WTC11 (cell line): ENCODE measurements around the gene SDHA. TPM values are rescaled to one million over a fixed set of nuclear protein-coding genes. Genes with fewer than 3 reads are reported as not detected.

ENCODE experiments used
- ATAC-seq: fragments of 200-7000 bp; cut with Tn5 transposase; 2 replicates; pipeline ENCODE4 v1.10.0; 2021; ENCODE audit warnings: mild to moderate bottlenecking, moderate library complexity
- CTCF ChIA-PET: fragments of 300-600 bp; sonication (Branson Sonifier 250); formaldehyde crosslinking; loops from one replicate; lab custom pipeline; 2021; ENCODE audit warnings: antibody characterized with exemption; lab: Charles Lee
- POLR2A ChIA-PET: fragments of 350-600 bp; sonication (Branson Sonifier 250); formaldehyde crosslinking; loops from one replicate; lab custom pipeline; 2021; ENCODE audit warnings: antibody characterized with exemption; lab: Charles Lee
- DNase-seq: peaks from one replicate; pipeline ENCODE4 v3.0.0; 2021; ENCODE audit warnings: low spot score
- H3K27ac Mint-ChIP-seq: 2 replicates; pipeline ENCODE4 v1.8.0; 2021; ENCODE audit warnings: mixed read lengths
- H3K27me3 Mint-ChIP-seq: 2 replicates; pipeline ENCODE4 v1.8.0; 2021; ENCODE audit warnings: low read depth, mild to moderate bottlenecking, moderate library complexity, mixed read lengths
- H3K36me3 Mint-ChIP-seq: 2 replicates; pipeline ENCODE4 v1.8.0; 2021; ENCODE audit warnings: mixed read lengths
- H3K4me1 Mint-ChIP-seq: 2 replicates; pipeline ENCODE4 v1.8.0; 2022; ENCODE audit warnings: mixed read lengths
- H3K4me3 Mint-ChIP-seq: 2 replicates; pipeline ENCODE4 v1.8.0; 2021; ENCODE audit warnings: mild to moderate bottlenecking, moderate library complexity, mixed read lengths
- H3K9me3 Mint-ChIP-seq: 2 replicates; pipeline ENCODE4 v1.8.0; 2021; ENCODE audit warnings: mixed read lengths
- AR ChIP-seq: fragments of 250-450 bp; sonication (Bioruptor Pico); IDR thresholded peaks from 2 replicates; pipeline ENCODE4 v1.9.0; 2021; ENCODE audit warnings: mild to moderate bottlenecking
- ATF1 ChIP-seq: sonication (generic); formaldehyde crosslinking; IDR thresholded peaks from 2 replicates; pipeline ENCODE4 v1.8.1; 2023; ENCODE audit warnings: mild to moderate bottlenecking, moderate library complexity, missing genetic modification reagents
- CREM ChIP-seq: sonication (generic); formaldehyde crosslinking; IDR thresholded peaks from 2 replicates; pipeline ENCODE4 v1.8.1; 2022; ENCODE audit warnings: mild to moderate bottlenecking, missing genetic modification reagents, moderate library complexity
- E2F4 ChIP-seq: sonication (generic); formaldehyde crosslinking; IDR thresholded peaks from 2 replicates; pipeline ENCODE4 v1.8.1; 2022; ENCODE audit warnings: low read depth, mild to moderate bottlenecking, moderate library complexity, missing genetic modification reagents, borderline replicate concordance
- ELF4 ChIP-seq: sonication (generic); formaldehyde crosslinking; IDR thresholded peaks from 2 replicates; pipeline ENCODE4 v1.8.1; 2022; ENCODE audit warnings: low read depth, mild to moderate bottlenecking, moderate library complexity, missing genetic modification reagents
- ETV6 ChIP-seq: sonication (generic); formaldehyde crosslinking; IDR thresholded peaks from 2 replicates; pipeline ENCODE4 v1.8.1; 2022; ENCODE audit warnings: mild to moderate bottlenecking, missing genetic modification reagents
- FOXK1 ChIP-seq: sonication (generic); formaldehyde crosslinking; IDR thresholded peaks from 2 replicates; pipeline ENCODE4 v1.8.0; 2022; ENCODE audit warnings: mild to moderate bottlenecking, moderate library complexity, missing genetic modification reagents
- IRF1 ChIP-seq: sonication (generic); formaldehyde crosslinking; IDR thresholded peaks from 2 replicates; pipeline ENCODE4 v1.8.0; 2023; ENCODE audit warnings: missing genetic modification reagents
- NR2C2 ChIP-seq: sonication (generic); formaldehyde crosslinking; IDR thresholded peaks from 2 replicates; pipeline ENCODE4 v1.8.0; 2022; ENCODE audit warnings: mild to moderate bottlenecking, missing genetic modification reagents
- NR3C1 ChIP-seq: sonication (generic); formaldehyde crosslinking; conservative IDR thresholded peaks from 2 replicates; pipeline ENCODE4 v1.8.1; 2023; ENCODE audit warnings: low read depth, mild to moderate bottlenecking, missing genetic modification reagents
- PRDM15 ChIP-seq: sonication (generic); formaldehyde crosslinking; IDR thresholded peaks from 2 replicates; pipeline ENCODE4 v1.8.0; 2022; ENCODE audit warnings: missing genetic modification reagents
- PREB ChIP-seq: sonication (generic); formaldehyde crosslinking; IDR thresholded peaks from 2 replicates; pipeline ENCODE4 v1.8.1; 2022; ENCODE audit warnings: mild to moderate bottlenecking, missing genetic modification reagents, moderate library complexity, borderline replicate concordance
- TCF7 ChIP-seq: sonication (generic); formaldehyde crosslinking; IDR thresholded peaks from 2 replicates; pipeline ENCODE4 v1.8.0; 2022; ENCODE audit warnings: mild to moderate bottlenecking, low read depth, missing genetic modification reagents, moderate library complexity
- TP53 ChIP-seq: sonication (generic); formaldehyde crosslinking; IDR thresholded peaks from 2 replicates; pipeline ENCODE4 v1.8.1; 2023; ENCODE audit warnings: mild to moderate bottlenecking, missing genetic modification reagents
- ZBTB21 ChIP-seq: sonication (generic); formaldehyde crosslinking; IDR thresholded peaks from 2 replicates; pipeline ENCODE4 v1.8.1; 2023; ENCODE audit warnings: mild to moderate bottlenecking, missing genetic modification reagents, borderline replicate concordance
- ZNF121 ChIP-seq: sonication (generic); formaldehyde crosslinking; IDR thresholded peaks from 2 replicates; pipeline ENCODE4 v1.8.0; 2023; ENCODE audit warnings: missing genetic modification reagents
- ZNF138 ChIP-seq: sonication (generic); formaldehyde crosslinking; conservative IDR thresholded peaks from 2 replicates; pipeline ENCODE4 v1.8.1; 2022; ENCODE audit warnings: mild to moderate bottlenecking, moderate library complexity, missing genetic modification reagents
- ZNF425 ChIP-seq: fragments of 250-450 bp; sonication (Bioruptor Pico); conservative IDR thresholded peaks from 2 replicates; pipeline ENCODE4 v1.9.0; 2021; ENCODE audit warnings: mild to moderate bottlenecking
- ZNF512 ChIP-seq: sonication (generic); formaldehyde crosslinking; IDR thresholded peaks from 2 replicates; pipeline ENCODE4 v1.8.1; 2022; ENCODE audit warnings: missing genetic modification reagents, borderline replicate concordance
- ZNF671 ChIP-seq: fragments of 250-450 bp; sonication (Bioruptor Pico); IDR thresholded peaks from 2 replicates; pipeline ENCODE4 v1.8.0; 2021; ENCODE audit warnings: mild to moderate bottlenecking
- total RNA-seq: library from RNA; stranded (reverse); gene quantifications from 3 replicates; pipeline ENCODE4 v1.2.3, GENCODE V29; 2021

The SDHA gene
- total RNA-seq, 1 experiment from 2014 or later: 145 TPM

- TF ChIP-seq PRDM15 (CRISPR knock-in tag) (no peak), ZNF121 (CRISPR knock-in tag) (no peak), E2F4 (CRISPR knock-in tag) (no peak), ZNF512 (CRISPR knock-in tag) (no peak), NR3C1 (CRISPR knock-in tag) (no peak), ZNF425 (CRISPR knock-in tag) (no peak), ZBTB21 (CRISPR knock-in tag) (no peak), CREM (no peak), NR2C2 (CRISPR knock-in tag) (no peak)
These were observed 40.0 kb upstream of the SDHA start (continued) for GRCh38 chr5:178110-178509.

- ChIA-PET POLR2A (no interaction called here), CTCF (interaction anchor here (1.4 kb wide), 1 partner anchor 9 kb away, joined by 9 read pairs; no protein-coding TSS in a partner anchor)
- no peak for ATAC-seq
- Mint-ChIP-seq H3K4me3 (no peak overlapping the region), H3K4me1 (peaks cover 13% of the 10 kb centered on the region), H3K36me3 (peaks cover 20% of the 10 kb centered on the region), H3K9me3 (no peaks in the 10 kb centered on the region), H3K27me3 (no peaks in the 10 kb centered on the region), H3K27ac (no peak overlapping the region)
- no peak for DNase-seq
- TF ChIP-seq ELF4 (no peak), ZNF121 (CRISPR knock-in tag) (no peak), ZNF671 (CRISPR knock-in tag) (no peak), ATF1 (no peak), TCF7 (no peak), IRF1 (CRISPR knock-in tag) (no peak), TP53 (CRISPR knock-in tag) (no peak), ZNF138 (no peak), AR (no peak), PREB (CRISPR knock-in tag) (no peak), ETV6 (no peak), FOXK1 (no peak), ZBTB21 (CRISPR knock-in tag) (no peak)
- TF ChIP-seq, all 79 proteins: peak for 0
These were observed 38.7 kb upstream of the SDHA start for GRCh38 chr5:179401-179800.
